SIG-M5 (cell line): ENCODE data around the gene ARHGAP25.

Source experiments
- DNase-seq: peaks from one replicate; lab custom pipeline; 2025; lab: John Stamatoyannopoulos, UW

Gene ARHGAP25

GRCh38 chr2:68831686-68832232, 97.1 kb downstream of the ARHGAP25 start:
- DNase-seq: no peak

- DNase-seq: no peak
These were observed 97.7 kb downstream of the ARHGAP25 start for GRCh38 chr2:68832233-68832869.

GRCh38 chr2:68833162-68833561, 98.6 kb downstream of the ARHGAP25 start:
- DNase-seq: no peak

- DNase-seq: no peak
These were observed 100.2 kb downstream of the ARHGAP25 start for GRCh38 chr2:68834737-68835376.

GRCh38 chr2:68835621-68836020, 101.0 kb downstream of the ARHGAP25 start:
- no peak for DNase-seq

- DNase-seq: no peak
These were observed 102.7 kb downstream of the ARHGAP25 start for GRCh38 chr2:68837164-68837860.

- DNase-seq: no peak
These were observed 103.3 kb downstream of the ARHGAP25 start for GRCh38 chr2:68837861-68838341.

- no peak for DNase-seq
These were observed 104.0 kb downstream of the ARHGAP25 start for GRCh38 chr2:68838641-68839040.

GRCh38 chr2:68839260-68839833, 104.7 kb downstream of the ARHGAP25 start:
- no peak for DNase-seq

- no peak for DNase-seq
These were observed 110.4 kb downstream of the ARHGAP25 start for GRCh38 chr2:68845043-68845442.

GRCh38 chr2:68846091-68846490, 111.5 kb downstream of the ARHGAP25 start:
- no peak for DNase-seq

- no peak for DNase-seq
These were observed 113.1 kb downstream of the ARHGAP25 start for GRCh38 chr2:68847751-68848150.

- no peak for DNase-seq
These were observed 115.0 kb downstream of the ARHGAP25 start for GRCh38 chr2:68849579-68850030.

GRCh38 chr2:68850524-68850923, 115.9 kb downstream of the ARHGAP25 start:
- no peak for DNase-seq

- DNase-seq: no peak
These were observed 118.4 kb downstream of the ARHGAP25 start for GRCh38 chr2:68853035-68853434.

GRCh38 chr2:68853915-68854314, 119.3 kb downstream of the ARHGAP25 start:
- DNase-seq: no peak

GRCh38 chr2:68854476-68854875, 119.9 kb downstream of the ARHGAP25 start:
- no peak for DNase-seq

- no peak for DNase-seq
These were observed 120.9 kb downstream of the ARHGAP25 start for GRCh38 chr2:68855550-68855949.

- DNase-seq: no peak
These were observed 122.7 kb downstream of the ARHGAP25 start for GRCh38 chr2:68857202-68857845.

- peak; percentile 38 for DNase-seq
These were observed 123.3 kb downstream of the ARHGAP25 start for GRCh38 chr2:68857855-68858456.

GRCh38 chr2:68860111-68860510, 125.5 kb downstream of the ARHGAP25 start:
- no peak for DNase-seq
